ENCODE results near the gene ASF1B.
A peak's percentile ranks its signal among the peaks of the same experiment; 100 is the strongest.

Gene ASF1B

GRCh38 chr19:14106840-14107239, 29.5 kb downstream of the ASF1B start:
- DNase-seq = no peak

DNA sequence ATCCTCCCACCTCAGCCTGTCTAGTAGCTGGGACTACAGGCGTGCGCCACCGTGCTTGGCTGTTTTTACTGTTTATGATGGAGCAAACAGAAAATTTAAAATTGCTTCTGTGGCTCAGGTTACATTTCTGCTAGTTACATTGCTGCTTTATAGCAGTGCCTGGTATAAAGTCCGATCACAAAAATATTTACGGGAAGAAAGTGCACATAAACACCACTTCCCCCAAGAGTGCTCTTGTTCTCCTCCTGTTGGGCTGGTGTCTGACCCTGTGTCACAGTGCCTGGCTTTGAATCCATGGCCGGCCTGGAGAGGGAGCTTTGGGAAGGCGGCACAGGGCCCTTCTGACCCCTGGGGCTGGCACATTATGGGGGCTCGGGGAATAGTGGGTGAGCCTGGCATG, 30.7 kb downstream of the ASF1B start:
- DNase-seq = no peak

GRCh38 chr19:14103310-14103709, 33.1 kb downstream of the ASF1B start:
- no peak for DNase-seq

GRCh38 chr19:14102756-14103155, 33.6 kb downstream of the ASF1B start:
- no peak for DNase-seq

GRCh38 chr19:14102102-14102696, 34.2 kb downstream of the ASF1B start:
- DNase-seq = no peak

DNA sequence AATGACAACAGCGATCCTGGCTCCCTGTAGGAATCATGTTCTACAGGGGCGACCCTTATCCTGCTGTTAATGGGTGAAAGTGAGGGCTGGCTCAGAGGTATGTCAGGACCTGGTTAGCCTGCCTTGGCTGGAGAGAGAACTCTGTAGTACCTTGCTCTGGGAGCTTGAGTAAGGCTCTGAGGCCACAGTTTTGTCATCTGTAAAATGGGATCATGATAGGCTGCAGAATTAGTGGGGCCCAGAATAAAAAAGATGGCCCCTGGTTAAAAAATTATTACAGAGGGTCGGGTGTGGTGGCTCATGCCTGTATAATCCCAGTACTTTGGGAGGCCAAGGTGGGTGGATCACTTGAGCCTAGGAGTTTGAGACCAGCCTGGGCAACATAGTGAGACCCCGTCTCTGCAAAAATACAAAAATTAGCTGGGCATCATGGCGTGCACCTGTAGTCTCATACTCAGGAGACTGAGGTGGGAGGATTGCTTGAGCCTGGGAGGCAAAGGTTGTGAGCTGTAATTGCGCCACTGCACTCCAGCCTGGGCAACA, 35.3 kb downstream of the ASF1B start:
- DNase-seq = no peak

DNA sequence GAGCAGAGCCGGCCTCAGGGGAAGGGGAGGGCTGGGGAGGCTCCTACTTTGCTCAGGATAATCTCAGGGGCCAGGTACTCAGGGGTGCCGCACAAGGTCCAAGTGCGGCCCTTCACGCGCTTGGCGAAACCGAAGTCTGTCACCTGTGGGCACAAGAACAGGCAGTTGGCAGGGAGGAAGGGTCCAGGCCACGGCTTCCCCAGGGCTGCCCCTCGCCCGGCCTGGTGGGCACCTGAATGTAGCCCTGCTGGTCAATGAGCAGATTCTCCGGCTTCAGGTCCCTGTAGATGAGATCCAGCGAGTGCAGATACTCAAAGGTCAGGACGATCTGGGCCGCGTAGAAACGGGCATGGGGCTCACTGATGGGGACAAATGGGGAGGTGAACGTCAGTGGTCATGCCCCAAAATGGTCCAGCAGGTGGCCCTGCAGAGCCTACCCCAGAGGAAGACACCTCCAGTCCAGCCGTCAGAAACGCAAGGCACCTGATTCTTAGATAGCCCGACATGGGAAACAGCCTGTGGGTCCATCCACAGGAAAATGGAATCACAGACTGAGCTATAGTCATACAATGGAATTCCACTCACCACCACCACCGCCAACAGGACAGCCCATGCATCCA, 38.7 kb downstream of the ASF1B start:
- DNase-seq = no peak

- no peak for DNase-seq
Measured at GRCh38 chr19:14096272-14096992, 40.0 kb downstream of the ASF1B start.

GRCh38 chr19:14094854-14095253, 41.5 kb downstream of the ASF1B start:
- DNase-seq = no peak

DNA sequence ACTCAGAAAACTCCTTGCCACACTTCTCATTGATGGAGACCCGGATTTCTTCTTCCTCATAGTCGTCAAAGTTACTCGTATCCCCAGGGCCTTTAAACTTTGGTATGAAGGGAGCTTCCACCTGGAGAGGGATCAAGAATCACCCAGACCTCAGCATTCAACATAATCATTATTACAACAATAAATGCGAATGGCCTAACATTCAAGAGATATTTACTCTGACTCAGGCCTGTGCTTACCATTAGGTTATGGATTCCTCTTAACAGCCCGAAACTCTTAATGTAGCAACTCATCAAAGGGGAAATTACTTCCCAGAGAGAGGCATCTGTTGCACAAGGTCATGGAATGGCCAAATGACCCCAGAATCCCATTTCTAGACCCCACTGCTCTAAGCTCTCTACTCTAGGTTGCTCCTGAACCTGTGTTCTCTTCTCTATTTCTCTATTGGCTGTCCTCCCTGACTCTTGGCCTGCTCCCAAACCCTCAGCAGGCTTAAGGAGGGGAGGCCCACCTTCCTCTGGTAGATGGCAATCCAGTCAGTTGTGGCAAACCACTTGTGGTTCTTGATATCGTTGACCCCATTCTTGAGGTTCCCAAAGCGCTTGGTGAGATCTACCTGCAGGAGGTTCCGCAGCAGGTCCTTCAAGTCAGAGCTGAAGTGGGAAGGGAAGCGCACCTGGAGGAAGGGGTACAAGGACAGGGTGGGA, 43.1 kb downstream of the ASF1B start:
- no peak for DNase-seq

GRCh38 chr19:14091813-14092462, 44.5 kb downstream of the ASF1B start:
- no peak for DNase-seq

- peak; percentile 89 for DNase-seq
Measured at GRCh38 chr19:14091081-14091812, 45.1 kb downstream of the ASF1B start.

DNA sequence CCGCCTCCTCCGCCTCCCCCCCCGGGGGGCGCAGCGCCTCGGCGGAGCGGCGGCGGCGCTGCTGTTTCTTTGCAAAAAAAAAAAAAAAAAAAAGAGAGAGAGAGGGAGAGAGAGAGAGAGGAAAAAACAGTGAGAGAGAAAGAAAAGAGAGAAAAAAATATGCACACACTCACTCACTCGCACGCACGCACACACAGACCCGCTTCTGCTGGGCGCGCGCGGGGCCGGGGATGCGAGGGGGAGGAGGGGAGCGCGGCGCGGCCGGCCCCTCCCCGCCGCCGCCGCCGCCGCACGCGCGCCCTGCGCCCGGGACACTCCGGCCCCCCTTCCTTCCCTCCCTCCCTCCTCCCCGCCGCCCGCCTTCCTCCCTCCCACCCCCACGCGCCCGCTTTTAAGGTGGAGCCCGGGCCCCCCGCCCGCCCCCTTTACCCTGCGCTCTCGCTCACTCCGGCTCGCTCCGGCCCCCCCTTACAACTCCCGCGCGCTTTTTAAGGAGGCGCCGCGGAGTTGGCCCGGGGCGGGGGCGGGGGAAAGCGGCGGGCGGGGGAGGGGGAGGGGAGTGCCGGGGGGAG, 45.8 kb downstream of the ASF1B start, which contains the start of gene SAMD1:
TSS of gene SAMD1 (minus strand) at position 243 of the 572 bp plus-strand sequence.
- DNase-seq = peak; percentile 89

- DNase-seq = peak; percentile 20
Measured at GRCh38 chr19:14089662-14090508, 46.5 kb downstream of the ASF1B start.

DNA sequence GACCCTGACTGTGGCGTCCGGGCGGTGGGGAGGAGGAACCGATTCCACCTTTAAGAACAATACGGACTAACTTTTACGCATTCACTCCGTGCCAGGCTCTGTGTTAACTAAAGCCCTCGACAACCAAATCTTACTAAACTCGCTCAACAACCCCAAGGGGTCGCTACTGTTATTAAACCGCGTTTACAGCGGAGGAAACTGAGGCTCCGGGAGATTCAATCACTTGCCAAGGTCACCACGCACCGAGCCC, 47.1 kb downstream of the ASF1B start:
- no peak for DNase-seq

- no peak for DNase-seq
Measured at GRCh38 chr19:14088634-14089411, 47.6 kb downstream of the ASF1B start.

- DNase-seq = no peak
Measured at GRCh38 chr19:14086098-14086497, 50.3 kb downstream of the ASF1B start.

- DNase-seq = no peak
Measured at GRCh38 chr19:14085309-14085995, 50.9 kb downstream of the ASF1B start, which contains the start of gene C19orf67. Gene C19orf67, minus strand, starts transcription at chr19:14085783. Its CDS starts 156 bp downstream, at chr19:14085627.

GRCh38 chr19:14082675-14082960, 53.8 kb downstream of the ASF1B start:
- DNase-seq = no peak
